ENCODE measurements around the gene DPYSL5. TPM values are rescaled to one million over a fixed set of nuclear protein-coding genes. Genes with fewer than 3 reads are reported as not detected.

Gene DPYSL5
- total and polyA plus RNA-seq, 12 donors = 0.34 to 1.6 (median 0.82) TPM; not detected in 4

GRCh38 chr2:26818255-26818654 lies 29.7 kb upstream of the DPYSL5 start:
- Histone ChIP-seq H3K27ac (no peak overlapping the region), H3K9me3 (replicated peaks in 1 of 3) (no peaks in the 10 kb centered on the region), H3K36me3 (replicated peaks in 1 of 2) (no peaks in the 10 kb centered on the region), H3K4me1 (replicated peaks in 1 of 2) (no peaks in the 10 kb centered on the region), H3K27me3 (peaks cover 3% of the 10 kb centered on the region), H3K4me3 (no peak overlapping the region)
- intact Hi-C loops (cut with DNase I) = no loop called here
- WGBS, 4 donors = 72 to 82% (median 79%) methylated on average over 5 of the region's 5 CpGs
- TF ChIP-seq, protein P1, sequence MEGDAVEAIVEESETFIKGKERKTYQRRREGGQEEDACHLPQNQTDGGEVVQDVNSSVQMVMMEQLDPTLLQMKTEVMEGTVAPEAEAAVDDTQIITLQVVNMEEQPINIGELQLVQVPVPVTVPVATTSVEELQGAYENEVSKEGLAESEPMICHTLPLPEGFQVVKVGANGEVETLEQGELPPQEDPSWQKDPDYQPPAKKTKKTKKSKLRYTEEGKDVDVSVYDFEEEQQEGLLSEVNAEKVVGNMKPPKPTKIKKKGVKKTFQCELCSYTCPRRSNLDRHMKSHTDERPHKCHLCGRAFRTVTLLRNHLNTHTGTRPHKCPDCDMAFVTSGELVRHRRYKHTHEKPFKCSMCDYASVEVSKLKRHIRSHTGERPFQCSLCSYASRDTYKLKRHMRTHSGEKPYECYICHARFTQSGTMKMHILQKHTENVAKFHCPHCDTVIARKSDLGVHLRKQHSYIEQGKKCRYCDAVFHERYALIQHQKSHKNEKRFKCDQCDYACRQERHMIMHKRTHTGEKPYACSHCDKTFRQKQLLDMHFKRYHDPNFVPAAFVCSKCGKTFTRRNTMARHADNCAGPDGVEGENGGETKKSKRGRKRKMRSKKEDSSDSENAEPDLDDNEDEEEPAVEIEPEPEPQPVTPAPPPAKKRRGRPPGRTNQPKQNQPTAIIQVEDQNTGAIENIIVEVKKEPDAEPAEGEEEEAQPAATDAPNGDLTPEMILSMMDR (IDR thresholded peaks at IDR 0.05) = no peak
- no peak for TF ChIP-seq POLR2A (IDR thresholded peaks at IDR 0.05)
- no peak for DNase-seq

GRCh38 chr2:26818972-26819371 lies 29.0 kb upstream of the DPYSL5 start:
- H3K4me1 ChIP-seq (replicated peaks in 1 of 2) = no peaks in the 10 kb centered on the region
- 58 to 74% (median 64%) methylated on average over 6 of the region's 6 CpGs for WGBS, 4 donors
- intact Hi-C loops (cut with DNase I) = no loop called here
- DNase-seq = no peak
- no peaks in the 10 kb centered on the region for H3K9me3 ChIP-seq (replicated peaks in 1 of 3)
- H3K4me3 ChIP-seq = no peak overlapping the region
- TF ChIP-seq POLR2A (IDR thresholded peaks at IDR 0.05) = no peak
- TF ChIP-seq, protein P1 (IDR thresholded peaks at IDR 0.05) = no peak
- no peak overlapping the region for H3K27ac ChIP-seq
- peaks cover 3% of the 10 kb centered on the region for H3K27me3 ChIP-seq
- H3K36me3 ChIP-seq (replicated peaks in 1 of 2) = no peaks in the 10 kb centered on the region

DNA sequence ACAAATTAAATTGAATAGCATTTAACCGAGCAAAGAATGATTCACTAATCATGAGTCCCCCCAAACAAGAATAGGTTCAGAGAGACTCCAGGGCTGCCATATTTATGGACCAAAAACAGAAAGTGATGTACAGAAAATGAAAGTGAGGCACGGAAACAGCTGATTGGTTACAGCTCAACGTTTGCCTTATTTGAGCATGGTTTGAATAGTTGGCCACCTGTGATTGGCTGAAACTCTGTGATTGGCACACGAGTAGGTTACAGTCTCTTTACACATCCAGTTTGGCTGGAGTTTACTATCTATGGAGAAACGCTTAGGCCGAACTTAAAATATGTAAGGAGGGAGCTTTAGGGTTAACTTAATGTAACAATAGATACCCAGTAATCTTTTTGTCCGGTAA lies 27.0 kb upstream of the DPYSL5 start:
- H3K27me3 ChIP-seq = peaks cover 3% of the 10 kb centered on the region
- DNase-seq = no peak

GRCh38 chr2:26822877-26823276 lies 25.1 kb upstream of the DPYSL5 start:
- Histone ChIP-seq H3K4me3 (no peak overlapping the region), H3K9me3 (replicated peaks in 1 of 3) (no peaks in the 10 kb centered on the region), H3K36me3 (replicated peaks in 1 of 2) (no peaks in the 10 kb centered on the region), H3K27me3 (peaks cover 3% of the 10 kb centered on the region), H3K27ac (no peak overlapping the region), H3K4me1 (replicated peaks in 1 of 2) (no peaks in the 10 kb centered on the region)
- DNase-seq = no peak
- no peak for TF ChIP-seq POLR2A (IDR thresholded peaks at IDR 0.05)
- TF ChIP-seq, protein P1 (IDR thresholded peaks at IDR 0.05) = no peak
- 87 to 94% (median 87%) methylated on average over 6 of the region's 6 CpGs for WGBS, 4 donors
- intact Hi-C loops (cut with DNase I) = no loop called here

More for the DNA sequence above, 27.0 kb upstream of the DPYSL5 start:
- intact Hi-C loops (cut with DNase I) = no loop called here
- no peaks in the 10 kb centered on the region for H3K4me1 ChIP-seq (replicated peaks in 1 of 2)
- no peak for TF ChIP-seq POLR2A (IDR thresholded peaks at IDR 0.05)
- TF ChIP-seq, protein P1 (IDR thresholded peaks at IDR 0.05) = no peak
- H3K4me3 ChIP-seq = no peak overlapping the region
- WGBS, 4 donors = 74 to 84% (median 84%) methylated on average over 7 of the region's 7 CpGs
- H3K27ac ChIP-seq = no peak overlapping the region
- no peaks in the 10 kb centered on the region for H3K9me3 ChIP-seq (replicated peaks in 1 of 3)
- no peaks in the 10 kb centered on the region for H3K36me3 ChIP-seq (replicated peaks in 1 of 2)

Data from adrenal gland (tissue), 12 donors.